ENCODE results near the gene PHF13.
A peak's percentile ranks its signal among the peaks of the same experiment; 100 is the strongest.
"Not testable (repeated sequence)": the region's sequence is repeated elsewhere in the genome, so short reads cannot be mapped to it uniquely, and the experiment has no call there.

Gene PHF13

DNA sequence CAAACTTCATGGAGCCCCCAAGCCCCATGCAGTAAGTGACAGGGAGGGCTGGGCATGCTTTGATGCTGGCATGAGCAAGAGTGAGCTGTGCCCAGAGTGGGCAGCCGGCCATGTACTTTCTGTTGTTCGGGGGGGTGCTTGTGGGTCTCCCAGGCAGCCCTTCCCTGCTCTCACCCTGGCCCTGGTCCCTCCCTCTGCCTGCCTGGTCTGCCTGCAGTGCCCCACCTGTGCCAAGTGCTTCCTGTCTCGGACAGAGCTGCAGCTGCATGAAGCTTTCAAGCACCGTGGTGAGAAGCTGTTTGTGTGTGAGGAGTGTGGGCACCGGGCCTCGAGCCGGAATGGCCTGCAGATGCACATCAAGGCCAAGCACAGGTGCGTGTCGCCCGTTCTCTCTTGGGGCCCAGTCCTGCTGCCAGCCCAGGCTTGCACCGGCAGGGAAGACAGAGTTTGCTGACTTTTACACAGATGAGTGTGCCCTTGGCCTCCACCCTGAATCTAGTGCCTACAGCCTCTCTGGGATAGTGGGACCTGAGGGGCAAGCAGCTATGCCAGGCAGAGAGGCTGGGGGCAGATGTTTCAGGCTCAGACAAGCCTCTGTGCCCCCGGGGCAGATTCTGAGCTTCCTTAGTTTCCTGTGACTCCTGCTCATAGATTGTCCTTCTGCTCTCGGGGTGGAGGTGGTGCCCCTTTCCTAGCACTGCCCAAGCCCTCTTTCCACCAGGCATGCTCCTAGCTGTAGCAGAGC lies 26.1 kb upstream of the PHF13 start:
- no peak for DNase-seq

DNA sequence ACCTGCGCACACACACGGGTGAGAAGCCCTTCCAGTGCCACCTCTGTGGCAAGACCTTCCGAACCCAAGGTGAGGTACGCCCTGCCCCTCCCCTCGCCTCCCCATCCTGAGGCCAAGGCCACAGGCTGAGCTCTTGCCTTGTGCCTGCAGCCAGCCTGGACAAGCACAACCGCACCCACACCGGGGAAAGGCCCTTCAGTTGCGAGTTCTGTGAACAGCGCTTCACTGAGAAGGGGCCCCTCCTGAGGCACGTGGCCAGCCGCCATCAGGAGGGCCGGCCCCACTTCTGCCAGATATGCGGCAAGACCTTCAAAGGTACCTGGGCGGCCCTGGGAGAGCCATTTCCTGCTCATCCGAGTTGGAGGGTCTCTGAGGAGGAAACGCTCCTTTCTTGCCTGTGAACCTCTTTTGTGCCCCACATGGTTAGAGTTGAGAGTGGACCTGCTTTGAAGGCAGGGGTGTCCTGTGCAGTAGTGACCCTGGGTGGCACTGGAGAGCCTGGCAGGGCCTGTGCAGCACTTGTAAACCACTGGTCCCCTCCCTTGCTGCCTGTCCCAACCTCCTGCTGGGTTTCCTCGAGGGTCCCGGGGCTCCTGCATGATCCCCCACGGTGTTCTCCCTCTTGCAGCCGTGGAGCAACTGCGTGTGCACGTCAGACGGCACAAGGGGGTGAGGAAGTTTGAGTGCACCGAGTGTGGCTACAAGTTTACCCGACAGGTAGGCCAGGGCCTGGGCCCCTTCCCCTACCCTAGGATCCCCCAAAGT lies 25.2 kb upstream of the PHF13 start:
- no peak for DNase-seq

DNA sequence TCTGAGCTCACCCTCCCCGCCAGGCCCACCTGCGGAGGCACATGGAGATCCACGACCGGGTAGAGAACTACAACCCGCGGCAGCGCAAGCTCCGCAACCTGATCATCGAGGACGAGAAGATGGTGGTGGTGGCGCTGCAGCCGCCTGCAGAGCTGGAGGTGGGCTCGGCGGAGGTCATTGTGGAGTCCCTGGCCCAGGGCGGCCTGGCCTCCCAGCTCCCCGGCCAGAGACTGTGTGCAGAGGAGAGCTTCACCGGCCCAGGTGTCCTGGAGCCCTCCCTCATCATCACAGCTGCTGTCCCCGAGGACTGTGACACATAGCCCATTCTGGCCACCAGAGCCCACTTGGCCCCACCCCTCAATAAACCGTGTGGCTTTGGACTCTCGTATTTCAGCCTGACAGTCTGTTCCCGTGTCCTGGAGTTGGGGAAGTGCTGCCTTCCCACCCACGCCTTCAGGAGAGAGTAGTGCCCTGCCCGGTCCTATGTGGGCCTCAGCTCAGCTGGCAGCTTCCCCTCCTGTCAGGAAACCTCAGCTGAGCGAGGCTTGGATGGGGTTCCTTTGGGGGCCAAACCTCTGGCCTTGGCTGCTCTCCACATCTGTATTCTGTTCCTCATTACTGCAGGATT lies 24.5 kb upstream of the PHF13 start:
- DNase-seq, result no peak

DNA sequence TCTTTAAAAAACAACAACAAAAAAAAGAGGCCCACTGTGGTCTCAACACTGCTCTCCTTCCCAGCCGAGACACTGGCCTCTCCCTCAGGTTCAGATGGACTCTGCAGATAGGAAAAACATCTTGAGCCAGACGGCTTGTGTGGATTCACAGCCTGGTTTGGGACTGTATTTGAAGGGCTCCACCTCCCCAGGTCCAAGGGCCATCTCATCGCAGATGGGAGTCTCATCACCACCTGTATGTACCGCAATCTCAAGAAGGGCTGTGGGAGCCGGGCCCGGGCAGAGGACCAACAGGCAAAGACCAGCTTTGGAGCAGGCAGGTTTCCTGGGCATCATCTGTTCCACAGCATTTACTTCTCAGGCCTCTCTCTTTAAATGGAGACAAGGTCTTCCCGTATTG lies 23.5 kb upstream of the PHF13 start:
- DNase-seq, result no peak

DNA sequence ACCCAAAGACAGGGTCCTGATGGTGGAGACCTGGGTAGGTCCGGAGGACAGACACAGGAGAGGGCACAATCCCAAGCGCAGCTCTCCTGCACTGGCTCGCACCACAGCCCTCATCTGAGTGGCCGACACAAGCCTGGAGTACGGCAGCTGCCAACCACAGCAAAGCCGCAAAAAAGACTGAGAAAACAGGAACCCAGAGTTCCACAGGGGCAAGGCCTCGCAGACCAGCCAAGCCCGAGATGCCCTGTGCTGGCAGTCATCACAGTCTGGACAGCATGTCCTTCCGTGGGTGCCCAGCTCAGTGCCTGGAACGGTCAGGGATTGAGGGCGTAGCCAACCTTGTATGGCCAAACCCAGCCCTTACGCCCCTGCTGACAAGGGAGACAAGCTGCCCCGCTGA lies 22.3 kb upstream of the PHF13 start:
- no peak for DNase-seq

DNA sequence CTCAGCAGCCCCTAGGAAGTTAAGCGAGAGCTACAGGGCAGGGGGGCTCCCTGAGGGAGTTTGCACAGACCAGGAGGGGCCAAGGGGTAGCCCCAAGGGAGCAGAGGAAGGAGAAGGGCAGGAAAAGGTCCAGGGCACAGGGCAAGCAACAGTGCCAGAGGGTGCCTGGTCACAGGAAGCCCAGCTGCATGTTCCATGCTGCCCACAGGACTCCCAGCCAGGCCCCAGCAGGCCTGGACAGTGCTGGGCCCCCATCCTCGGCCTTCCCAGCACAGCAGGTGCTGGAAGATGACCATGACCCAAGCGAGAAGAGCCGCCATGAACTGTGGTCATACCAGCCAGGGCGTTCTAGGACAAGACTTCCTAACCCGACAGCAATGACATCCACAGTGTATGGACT lies 21.9 kb upstream of the PHF13 start:
- DNase-seq, result no peak

DNA sequence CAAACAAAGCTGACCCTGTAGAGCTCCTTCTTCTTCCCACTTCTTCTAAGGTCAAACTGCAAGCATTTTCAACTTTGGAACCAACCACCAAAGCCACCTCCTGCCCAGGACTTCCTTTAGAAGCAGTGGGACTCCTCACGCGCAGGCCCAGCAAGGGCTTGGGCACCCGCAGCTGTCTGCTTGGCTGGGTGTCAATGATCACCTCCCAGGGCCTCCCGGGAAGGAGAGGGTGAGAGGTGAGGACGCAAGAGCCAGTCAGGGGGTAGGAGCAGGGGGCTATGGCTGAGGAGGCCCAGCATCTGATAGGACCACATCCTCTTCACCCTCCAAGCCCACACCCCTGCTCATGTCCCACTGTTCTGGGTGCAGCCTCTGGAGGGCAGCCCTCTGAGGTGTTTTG lies 21.1 kb upstream of the PHF13 start:
- DNase-seq, result no peak

DNA sequence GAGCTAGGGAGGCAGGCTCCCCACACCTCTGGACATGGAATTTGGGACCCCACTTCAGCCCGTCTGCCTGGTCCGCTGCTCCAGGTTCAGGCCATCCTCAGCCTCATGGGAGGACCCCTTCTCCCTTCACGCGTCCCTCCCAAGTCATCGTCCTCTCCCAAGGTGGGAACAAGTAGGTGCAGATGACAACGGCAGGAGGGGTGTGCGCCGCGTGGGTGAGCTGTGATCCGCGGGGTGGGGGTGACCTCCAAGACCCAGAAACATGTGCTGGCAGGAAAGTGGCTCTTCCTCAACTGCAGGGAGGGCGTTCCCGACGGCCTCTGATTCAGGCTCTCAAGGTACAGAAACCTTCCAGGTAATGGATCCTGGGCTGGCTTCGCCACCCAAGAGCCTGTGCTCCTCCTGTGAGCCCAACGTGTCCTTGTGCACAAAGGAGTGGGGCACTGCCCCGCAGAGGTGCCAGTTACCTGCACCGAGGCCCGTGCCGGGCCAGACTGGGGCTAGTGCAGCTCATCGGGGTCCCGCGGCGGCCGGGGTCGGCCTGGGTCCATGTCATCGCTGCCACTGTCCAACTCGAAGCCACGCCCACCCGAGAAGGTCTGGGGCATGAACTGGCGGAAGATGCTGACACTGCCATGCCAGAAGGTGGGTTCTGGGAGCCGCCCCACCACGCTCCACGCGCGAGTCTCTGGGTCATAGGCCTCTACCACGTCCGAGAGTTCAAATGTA lies 20.5 kb upstream of the PHF13 start:
- DNase-seq, result no peak

DNA sequence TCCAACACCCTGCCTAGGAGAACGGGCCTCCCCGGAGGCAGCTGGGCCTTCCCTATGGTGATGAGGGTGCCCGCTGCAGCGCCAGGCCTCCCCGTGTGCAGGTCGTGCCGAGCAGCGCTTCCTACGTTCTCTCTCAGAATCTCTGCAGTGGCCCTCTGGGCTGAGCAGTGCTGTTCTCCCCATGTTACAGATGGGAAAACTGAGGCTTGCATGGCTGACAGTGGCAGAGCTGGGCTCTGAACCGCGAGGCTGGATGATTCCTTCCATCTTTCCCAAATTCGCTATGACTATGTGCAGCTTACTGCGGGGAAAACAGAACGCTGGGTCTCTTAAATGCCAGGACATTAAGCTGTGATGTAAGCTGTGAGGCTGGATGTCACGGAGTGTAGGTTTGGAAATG lies 19.7 kb upstream of the PHF13 start:
- no peak for DNase-seq

DNA sequence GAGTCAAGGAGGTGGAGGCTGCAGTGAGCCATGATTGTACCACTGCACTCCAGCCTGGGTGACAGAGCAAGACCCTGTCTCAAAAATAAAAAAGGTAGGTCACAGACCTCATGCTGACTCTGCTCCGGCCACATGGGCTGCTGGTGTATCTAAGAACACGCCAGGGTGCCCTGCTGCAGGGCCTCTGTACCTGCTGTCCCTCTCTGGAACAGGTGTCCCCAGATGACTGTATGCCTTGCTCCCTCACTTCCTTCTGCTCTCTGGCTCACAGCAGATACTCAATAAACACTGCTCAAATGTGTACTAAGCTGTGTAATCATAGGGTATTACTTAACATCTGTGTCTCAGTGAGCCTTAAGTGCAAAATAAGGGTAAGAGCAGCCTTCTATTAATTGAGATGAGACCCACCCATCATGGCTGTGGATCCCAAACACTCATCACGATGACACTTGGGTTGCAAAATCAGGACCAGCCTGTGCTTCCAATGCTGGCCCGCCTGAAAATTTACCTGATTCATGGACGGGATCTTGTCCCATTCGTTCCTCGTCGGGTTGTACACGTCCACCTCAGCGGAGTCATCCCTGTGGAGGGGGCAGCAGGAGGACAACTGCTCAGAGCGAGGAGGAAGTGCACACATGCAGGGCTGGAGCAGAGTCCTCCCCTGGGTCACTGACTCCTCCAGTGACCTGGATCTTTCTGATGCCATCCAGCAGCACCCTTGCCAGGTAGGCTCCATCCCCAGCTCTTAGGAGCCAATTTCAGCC lies 18.4 kb upstream of the PHF13 start:
- no peak for DNase-seq

DNA sequence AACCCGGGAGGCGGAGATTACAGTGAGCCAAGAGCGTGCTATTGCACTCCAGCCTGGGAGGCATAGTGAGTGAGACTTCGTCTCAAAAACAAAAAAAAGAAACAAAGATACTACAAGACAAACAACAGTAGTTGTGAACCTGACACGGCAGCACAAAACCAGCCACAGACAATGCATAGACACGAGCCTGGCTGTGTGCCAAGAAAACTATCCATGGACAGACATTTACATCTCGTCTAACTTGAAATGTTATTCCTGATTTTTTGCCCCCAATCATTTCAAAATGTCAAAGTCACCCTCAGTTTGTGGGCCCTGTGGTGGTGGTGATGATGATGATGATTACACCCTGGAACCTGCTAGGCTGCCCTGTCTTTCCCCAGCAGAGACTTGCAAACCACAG lies 17.2 kb upstream of the PHF13 start:
- DNase-seq, result no peak

DNA sequence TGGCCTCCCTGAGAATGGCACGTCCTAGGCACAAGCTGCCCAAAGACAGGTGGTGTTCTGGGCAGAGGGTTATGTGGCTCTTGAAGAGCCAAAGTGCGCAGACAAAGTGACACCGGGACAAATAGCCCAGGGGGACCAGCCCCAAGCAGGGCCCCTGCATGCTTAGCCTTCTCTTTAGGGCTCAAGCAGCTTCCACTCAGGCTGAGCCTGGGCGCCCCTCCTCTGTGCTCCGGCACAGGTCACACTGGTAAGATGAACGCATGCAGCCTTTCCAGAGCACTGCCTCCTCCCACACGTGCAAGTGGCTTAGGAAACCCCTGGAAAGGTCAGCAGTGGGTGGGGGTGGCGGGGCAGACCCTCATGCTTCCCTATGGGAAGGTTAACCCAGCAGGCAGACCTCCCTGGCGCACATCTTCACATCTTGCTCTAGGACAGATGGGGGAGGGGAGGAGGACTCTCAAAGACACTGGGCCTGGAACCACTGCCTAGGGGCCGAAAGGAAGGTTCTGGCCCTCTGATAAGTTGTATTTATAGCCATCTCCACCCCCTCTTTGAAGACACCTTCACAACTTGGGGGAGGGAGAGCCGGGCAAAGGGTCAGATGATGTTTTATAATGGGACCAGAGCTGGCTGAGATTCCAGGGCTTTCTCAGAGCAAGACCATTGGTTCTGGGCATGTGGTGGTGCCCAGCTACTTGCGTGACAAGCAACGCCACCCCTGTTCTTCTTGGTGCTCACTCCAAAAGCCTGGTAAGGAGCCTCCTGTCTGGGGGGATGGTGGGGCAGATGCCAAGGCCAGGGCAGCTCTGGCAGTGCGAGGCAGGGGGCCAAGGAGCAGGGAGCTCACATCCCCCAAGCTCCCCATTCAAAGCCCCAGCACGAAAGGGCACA lies 16.4 kb upstream of the PHF13 start:
- no peak for DNase-seq

DNA sequence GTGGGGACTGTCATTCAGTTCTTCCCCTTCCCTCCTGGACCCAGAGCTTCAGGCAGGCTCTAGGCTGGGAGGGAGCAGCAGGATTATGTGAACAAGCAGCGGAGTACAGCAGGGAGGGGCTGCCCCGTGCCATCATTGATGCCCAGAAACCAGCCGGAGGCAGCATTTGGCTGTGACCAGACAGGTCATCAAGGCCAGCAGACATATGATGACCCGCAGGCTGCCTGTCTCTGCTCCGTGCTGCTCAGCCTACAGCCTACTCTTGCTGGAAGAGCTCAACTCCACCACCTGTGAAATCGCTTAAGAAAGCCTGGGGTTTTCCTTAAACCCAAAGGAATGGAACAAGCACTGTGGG lies 15.8 kb upstream of the PHF13 start:
- no peak for DNase-seq

DNA sequence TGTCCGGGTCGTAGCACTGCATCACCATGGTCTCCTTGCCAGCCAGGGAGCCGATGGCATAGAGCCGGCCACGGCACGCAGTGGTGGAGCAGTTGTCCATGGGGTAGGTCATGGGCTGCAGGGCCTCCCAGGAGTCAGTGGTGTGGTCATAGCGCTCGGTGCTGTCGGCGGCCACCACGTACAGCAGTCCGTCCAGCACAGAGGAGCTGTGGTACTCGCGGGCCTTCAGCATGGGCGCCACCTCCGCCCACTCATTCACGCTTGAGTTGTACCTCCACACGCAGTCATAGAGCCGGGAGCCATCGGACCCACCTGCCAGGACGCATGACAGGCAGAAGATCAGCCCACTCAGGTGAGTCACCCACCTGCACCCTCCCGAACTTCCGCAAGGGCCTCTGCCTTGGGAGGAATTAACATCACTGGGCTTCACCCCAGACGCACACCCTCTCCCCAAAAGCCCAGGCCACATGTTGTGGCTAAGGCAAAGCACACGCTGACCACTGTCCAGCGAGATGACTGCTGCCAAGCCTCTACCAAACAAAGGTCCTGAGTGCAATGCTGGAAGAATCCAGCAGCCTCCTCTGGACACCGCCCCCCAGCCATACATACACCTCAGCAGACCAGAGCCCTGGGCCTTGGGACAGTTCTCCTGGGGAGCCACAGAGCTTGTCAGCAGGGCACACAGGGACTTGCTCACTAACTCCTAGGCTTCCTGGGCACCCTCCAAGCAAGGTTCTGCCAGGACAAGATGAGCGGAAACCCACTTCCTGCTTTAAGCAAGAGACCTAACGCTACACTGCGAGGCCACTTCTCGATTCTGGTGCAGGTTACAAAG lies 14.2 kb upstream of the PHF13 start:
- DNase-seq, result peak; percentile 64 to 73

DNA sequence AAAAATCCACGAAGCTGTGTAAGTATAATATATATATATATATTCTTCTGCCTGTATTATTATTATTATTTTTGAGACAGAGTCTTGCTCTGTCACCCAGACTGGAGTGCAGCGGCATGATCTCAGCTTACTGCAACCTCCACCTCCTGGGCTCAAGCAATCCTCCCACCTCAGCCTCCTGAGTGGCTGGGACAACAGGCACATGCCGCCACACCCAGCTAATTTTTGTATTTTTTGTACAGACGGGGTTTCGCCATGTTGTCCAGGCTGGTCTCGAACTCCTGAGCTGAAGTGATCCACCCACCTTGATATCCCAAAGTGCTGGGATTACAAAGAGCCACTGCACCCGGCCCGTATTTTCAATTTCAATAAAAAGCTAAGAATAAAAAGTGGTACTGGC lies 13.5 kb upstream of the PHF13 start:
- DNase-seq, result not testable (repeated sequence)

DNA sequence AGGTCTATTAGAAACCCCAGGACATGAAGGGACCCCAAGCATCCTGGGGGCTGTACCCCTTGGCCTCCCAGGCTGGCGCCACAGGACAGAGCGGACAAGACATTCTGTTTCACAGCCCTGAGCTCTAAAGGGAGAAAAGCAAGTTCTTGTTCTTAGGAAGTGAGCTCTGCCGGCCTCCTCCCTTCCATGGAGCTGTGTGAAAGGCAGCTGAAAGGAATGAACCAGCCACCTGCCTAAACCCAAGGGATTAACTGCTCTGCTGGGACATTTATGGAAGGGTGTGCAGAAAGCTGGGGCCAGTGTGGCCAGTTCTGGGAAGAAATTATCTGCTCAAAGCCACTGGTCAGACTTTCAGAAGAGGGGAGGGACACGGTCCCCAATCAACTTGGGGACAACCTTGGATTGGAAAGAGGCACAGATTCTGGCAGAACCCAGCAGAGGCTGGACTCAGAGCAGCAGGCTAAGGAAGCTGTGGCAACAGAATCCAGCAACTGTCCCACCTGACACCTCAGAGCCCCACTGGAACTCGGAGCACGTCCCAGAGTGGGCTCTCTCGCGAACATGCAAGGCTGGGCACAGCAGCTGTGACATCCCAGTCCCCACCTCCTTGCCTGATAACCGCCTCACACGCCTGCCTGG lies 13.0 kb upstream of the PHF13 start:
- no peak for DNase-seq

DNA sequence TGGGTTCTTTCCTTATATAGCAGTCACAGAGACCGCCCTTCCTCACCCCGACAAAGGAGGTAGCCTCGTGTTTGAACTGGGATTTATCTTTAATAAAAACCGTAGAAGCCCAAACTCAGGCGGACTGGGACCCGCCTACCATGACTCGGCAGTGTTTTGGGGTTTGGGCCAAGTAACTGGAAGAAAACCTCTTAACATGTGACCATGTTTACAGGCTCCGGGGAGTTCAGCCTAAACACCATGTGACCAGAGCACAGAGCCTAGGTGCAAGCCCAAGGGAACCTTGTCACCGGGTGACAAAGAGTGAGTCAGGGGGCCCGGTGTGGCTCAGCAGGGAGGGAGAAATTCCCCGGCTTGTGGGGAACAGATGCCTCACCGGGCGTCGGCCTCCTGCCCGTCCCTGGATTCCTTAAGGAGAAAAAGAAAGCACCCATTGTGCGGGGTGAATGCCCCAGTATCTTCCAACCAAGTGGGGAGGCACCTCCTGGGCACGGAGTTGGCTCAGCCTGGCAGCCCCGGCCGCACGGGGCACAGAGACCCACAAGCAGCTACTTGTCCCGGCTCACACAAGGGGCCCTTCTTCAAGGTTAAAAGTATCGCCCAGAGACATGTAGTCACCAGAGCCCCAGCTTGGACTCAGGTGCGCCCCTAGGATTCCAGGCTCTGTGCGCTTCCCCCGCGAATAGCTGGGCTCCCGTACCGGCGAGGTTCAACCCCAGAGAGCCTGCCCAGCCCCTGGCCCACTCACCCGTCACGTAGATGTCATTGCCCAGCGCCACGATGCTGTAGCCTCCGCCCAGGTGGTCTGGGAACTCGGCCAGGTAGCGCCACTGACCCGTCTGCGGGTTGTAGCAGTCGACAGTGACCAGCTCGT lies 12.2 kb upstream of the PHF13 start:
- DNase-seq, result peak; percentile 86 to 91

DNA sequence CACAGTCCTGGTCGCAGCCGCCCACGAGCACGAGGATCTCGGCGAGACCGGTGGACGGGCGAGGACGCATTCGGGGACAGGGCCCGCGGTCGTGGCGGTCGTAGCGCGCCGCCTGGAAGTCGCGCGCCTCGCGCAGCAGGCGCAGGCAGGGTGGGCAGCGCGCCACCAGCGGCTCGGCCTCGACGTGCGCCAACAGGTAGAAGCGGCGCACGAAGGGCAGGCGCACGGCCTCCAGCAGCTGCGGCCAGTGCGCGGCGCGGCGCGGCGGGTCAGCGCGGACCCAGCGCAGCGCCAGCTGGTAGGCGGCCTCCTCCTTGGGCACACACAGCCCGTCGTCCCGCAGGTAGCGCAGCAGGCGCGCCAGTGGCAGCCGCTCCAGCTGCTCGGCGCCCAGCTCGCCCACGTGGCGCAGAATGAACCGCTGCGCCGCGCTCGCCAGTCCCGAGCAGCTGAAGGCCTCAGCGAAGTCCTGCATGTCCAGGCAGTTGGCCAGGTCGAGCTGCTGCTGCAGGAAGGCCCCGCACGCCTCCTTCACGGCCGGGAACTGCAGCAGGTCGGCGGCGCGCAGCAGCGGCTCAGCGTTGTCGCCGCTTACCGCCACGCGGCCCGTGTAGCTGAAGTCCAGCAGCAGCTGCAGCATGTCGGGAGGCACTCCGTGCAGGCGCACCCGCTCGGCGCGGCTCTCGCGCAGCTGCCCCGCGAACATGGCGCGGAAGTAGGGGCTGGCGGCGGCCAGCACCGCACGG lies 11.4 kb upstream of the PHF13 start:
- peak; percentile 53 to 70 for DNase-seq
